ENCODE data around the gene RNF149. TPM values are rescaled to one million over a fixed set of nuclear protein-coding genes. Genes with fewer than 3 reads are reported as not detected.
A peak's percentile ranks its signal among the peaks of the same experiment; 100 is the strongest.

RNF149 gene
- total RNA-seq, 2 experiments from 2014 or later, result 66.3 to 74.2 TPM

- POLR2A ChIA-PET, result interaction anchor here (0.6 to 0.7 kb wide), 2 partner anchors 470 to 536 kb away, joined by 3 to 4 read pairs; no protein-coding TSS in a partner anchor
- CTCF ChIA-PET, result no interaction called here
- Mint-ChIP-seq H3K36me3 (ENCODE audit: low read depth) (peaks cover 2% of the 10 kb centered on the region), H3K9me3 (peaks cover 13% of the 10 kb centered on the region), H3K27ac (no peak overlapping the region), H3K4me1 (peaks cover 2% of the 10 kb centered on the region), H3K27me3 (no peaks in the 10 kb centered on the region), H3K4me3 (no peak overlapping the region)
- DNase-seq, result no peak
Measured at GRCh38 chr2:101230541-101231001, 77.9 kb downstream of the RNF149 start.

Small RNA genes within 50 kb of the gene (microRNA-seq; reads per million reads assigned to microRNA genes)
- gene MIR5696 (ENCODE audit: borderline microRNAs expressed, borderline replicate concordance), result 3.0 reads per million, percentile 15 among the genes with 10 or more reads in this experiment

Other genes starting within 250 kb of the RNF149 start
- under 1 TPM; 0.50 to 0.65 TPM for gene TBC1D8, start 157.3 kb downstream of the RNF149 start, total RNA-seq
- gene CNOT11, start 55.8 kb downstream of the RNF149 start, total RNA-seq, result 10 to 100 TPM; 65.1 to 80.7 TPM
- gene CREG2, start 78.8 kb upstream of the RNF149 start, total RNA-seq, result under 1 TPM; 0.31 to 0.52 TPM
- 1 to 10 TPM; 2.1 to 2.8 TPM for gene RFX8, start 166.4 kb upstream of the RNF149 start, total RNA-seq